ENCODE results near the gene RENBP.

RENBP gene

GRCh38 chrX:153974726-153975286 is 30.4 kb upstream of the RENBP start:
- in situ Hi-C loops (cut with MboI; ENCODE audit: low sequenced_read_pairs, unreplicated experiment): no loop called here
- no peak for DNase-seq (ENCODE audit: low spot score)
- TF ChIP-seq CTCF (IDR thresholded peaks at IDR 0.05; ENCODE audit: borderline replicate concordance, control extremely low read depth, extremely low read depth, insufficient read depth, missing control alignments): no peak

- no peak for TF ChIP-seq CTCF (IDR thresholded peaks at IDR 0.05; ENCODE audit: borderline replicate concordance, control extremely low read depth, extremely low read depth, insufficient read depth, missing control alignments)
- in situ Hi-C loops (cut with MboI; ENCODE audit: low sequenced_read_pairs, unreplicated experiment): no loop called here
- no peak for DNase-seq (ENCODE audit: low spot score)
Measured at GRCh38 chrX:153974003-153974725, 29.7 kb upstream of the RENBP start.

GRCh38 chrX:153973127-153974002 is 28.9 kb upstream of the RENBP start:
- in situ Hi-C loops (cut with MboI; ENCODE audit: low sequenced_read_pairs, unreplicated experiment): no loop called here
- no peak for DNase-seq (ENCODE audit: low spot score)
- no peak for TF ChIP-seq CTCF (IDR thresholded peaks at IDR 0.05; ENCODE audit: borderline replicate concordance, control extremely low read depth, extremely low read depth, insufficient read depth, missing control alignments)

GRCh38 chrX:153972368-153973126 is 28.1 kb upstream of the RENBP start, which contains the start of gene TMEM187:
TSS of gene TMEM187 (plus strand) at chrX:153972754. CDS start at chrX:153982063, 9,309 bp downstream.
- no peak for TF ChIP-seq CTCF (IDR thresholded peaks at IDR 0.05; ENCODE audit: borderline replicate concordance, control extremely low read depth, extremely low read depth, insufficient read depth, missing control alignments)
- peak; percentile 91 for DNase-seq (ENCODE audit: low spot score)
- in situ Hi-C loops (cut with MboI; ENCODE audit: low sequenced_read_pairs, unreplicated experiment): no loop called here

GRCh38 chrX:153971450-153972367 is 27.3 kb upstream of the RENBP start, which contains the start of gene HCFC1:
TSS of gene HCFC1 (minus strand) at chrX:153971818. CDS start at chrX:153970840, 978 bp downstream.
- no peak for TF ChIP-seq CTCF (IDR thresholded peaks at IDR 0.05; ENCODE audit: borderline replicate concordance, control extremely low read depth, extremely low read depth, insufficient read depth, missing control alignments)
- in situ Hi-C loops (cut with MboI; ENCODE audit: low sequenced_read_pairs, unreplicated experiment): no loop called here
- DNase-seq (ENCODE audit: low spot score): peak; percentile 82
